ENCODE data around the gene CIAO1. TPM values are rescaled to one million over a fixed set of nuclear protein-coding genes. Genes with fewer than 3 reads are reported as not detected.

Gene CIAO1
- total and polyA plus RNA-seq, 2 of the 13 experiments (the other 11 are each of a cell fraction or from before 2014, with no cell fraction given) = 99.3 to 120 TPM

DNA sequence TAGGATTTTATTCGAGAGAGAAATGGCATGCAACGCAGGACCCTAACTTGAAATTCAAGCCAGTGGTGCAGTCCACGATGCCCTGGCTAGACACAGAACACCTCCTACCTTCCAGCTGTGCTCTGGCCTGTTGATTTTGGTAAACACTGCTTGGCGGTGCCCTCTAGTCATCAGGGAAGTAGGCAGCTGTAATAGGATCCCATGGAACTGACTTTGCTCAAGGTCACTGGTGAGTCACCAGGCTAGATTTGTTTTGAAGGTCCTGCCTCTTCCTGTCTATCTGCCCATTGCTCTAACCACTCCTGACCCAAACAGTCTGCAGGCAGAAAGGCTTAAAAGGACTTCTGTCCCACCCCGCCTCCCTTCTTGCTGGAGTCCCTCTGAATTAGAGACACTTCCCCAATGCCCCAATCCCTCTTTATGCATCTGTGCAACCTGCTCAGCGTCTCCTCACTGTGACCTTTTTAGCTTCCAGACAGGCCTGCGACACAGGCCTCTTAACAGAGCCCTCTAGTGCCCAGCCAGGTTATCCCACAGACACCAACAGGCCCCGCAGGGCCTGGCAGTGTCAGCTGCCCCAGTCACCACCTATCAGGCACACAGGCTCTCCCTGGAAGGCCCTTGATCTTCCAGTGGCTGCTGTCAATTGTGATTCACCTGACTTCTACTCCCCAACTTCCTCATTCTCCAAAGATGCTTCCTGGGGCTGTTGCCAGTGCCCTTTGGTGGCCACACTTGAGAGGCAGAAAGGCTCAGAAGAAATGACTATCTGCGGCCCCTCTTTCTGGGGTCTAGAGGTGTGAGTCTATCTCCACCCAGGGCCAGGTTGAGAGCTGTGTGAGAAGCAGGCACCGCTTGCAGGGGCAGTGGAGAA, 5.4 kb upstream of the CIAO1 start (continued):
- TF ChIP-seq HDAC1 (CRISPR knock-in tag; IDR thresholded peaks at IDR 0.05) (peak; percentile 92), ZFP36L2 (CRISPR knock-in tag; IDR thresholded peaks at IDR 0.05) (no peak), ERF (CRISPR knock-in tag; IDR thresholded peaks at IDR 0.05) (peak; percentile 97), PAXIP1 (CRISPR knock-in tag; conservative IDR thresholded peaks at IDR 0.05) (peak; percentile 99), ZNF350 (CRISPR knock-in tag; IDR thresholded peaks at IDR 0.05; ENCODE audit: borderline replicate concordance, low read depth) (peak; percentile 79; the same call in 1 of the 2 replicates), TBX2 (CRISPR knock-in tag; IDR thresholded peaks at IDR 0.05; ENCODE audit: borderline replicate concordance) (peak; percentile 63), KMT2B (CRISPR knock-in tag; IDR thresholded peaks at IDR 0.05) (peak; percentile 64), ZNF224 (CRISPR knock-in tag; IDR thresholded peaks at IDR 0.05) (peak; percentile 50; the same call in 1 of the 2 replicates), NPAS2 (CRISPR knock-in tag; IDR thresholded peaks at IDR 0.05; ENCODE audit: borderline replicate concordance) (no peak), ZNF331 (CRISPR knock-in tag; IDR thresholded peaks at IDR 0.05) (peak; percentile 90), ZNF235 (CRISPR knock-in tag; IDR thresholded peaks at IDR 0.05; ENCODE audit: borderline replicate concordance) (no peak; the same call in 1 of the 2 replicates), ZFP1 (CRISPR knock-in tag; IDR thresholded peaks at IDR 0.05) (0 out of 2 replicates have a peak, but pooled peaks have one; percentile 73), HOXA5 (CRISPR knock-in tag; IDR thresholded peaks at IDR 0.05) (0 out of 2 replicates have a peak, but pooled peaks have one; percentile 42), ZNF225 (CRISPR knock-in tag; IDR thresholded peaks at IDR 0.05) (no peak; the same call in 1 of the 2 replicates), ZNF276 (CRISPR knock-in tag; IDR thresholded peaks at IDR 0.05; ENCODE audit: low read depth) (peak; percentile 27; the same call in 1 of the 2 replicates), STAT5B (CRISPR knock-in tag; IDR thresholded peaks at IDR 0.05) (0 out of 2 replicates have a peak, but pooled peaks have one; percentile 16), POLR2AphosphoS2 (IDR thresholded peaks at IDR 0.05; ENCODE audit: low read depth, low read length) (0 out of 2 replicates have a peak, but pooled peaks have one; percentile 25), ZNF101 (CRISPR knock-in tag; IDR thresholded peaks at IDR 0.05; ENCODE audit: borderline replicate concordance, low read depth) (no peak), LRRFIP1 (CRISPR knock-in tag; conservative IDR thresholded peaks at IDR 0.05) (no peak), POLR2AphosphoS5 (IDR thresholded peaks at IDR 0.05; ENCODE audit: low read depth, low read length) (peak; percentile 88), ZNF337 (CRISPR knock-in tag; IDR thresholded peaks at IDR 0.05; ENCODE audit: borderline replicate concordance, low read depth) (no peak; the same call in 1 of the 2 replicates), ZNF556 (CRISPR knock-in tag; IDR thresholded peaks at IDR 0.05; ENCODE audit: borderline replicate concordance) (peak; percentile 49; the same call in 1 of the 2 replicates)

Data from HepG2 (cell line).